ENCODE results near the gene ACAN. TPM values are rescaled to one million over a fixed set of nuclear protein-coding genes. Genes with fewer than 3 reads are reported as not detected.
A peak's percentile ranks its signal among the peaks of the same experiment; 100 is the strongest.
"Not testable (repeated sequence)": the region's sequence is repeated elsewhere in the genome, so short reads cannot be mapped to it uniquely, and the experiment has no call there.

ACAN gene
- total RNA-seq, 4 donors from 2014 or later = 0.85 to 6.9 TPM; not detected in 2

DNA sequence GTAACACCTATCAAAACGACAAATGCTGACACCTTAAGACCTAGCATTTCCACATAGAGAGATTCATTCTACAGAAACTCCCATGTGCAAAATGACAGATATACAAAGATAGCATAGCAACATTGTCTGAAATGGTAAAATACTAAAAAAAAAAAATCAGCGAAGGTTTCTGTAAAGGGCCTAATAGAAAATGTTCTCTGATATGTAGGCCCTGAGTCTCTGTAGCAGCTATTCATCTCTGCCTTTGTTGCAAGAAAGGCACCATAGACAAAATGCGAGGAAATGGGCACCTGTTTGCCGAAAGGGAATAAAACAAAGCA is 110.6 kb downstream of the ACAN start:
- no peaks in the 10 kb centered on the region for H3K27me3 ChIP-seq
- H3K27ac ChIP-seq = peak overlapping the region; percentile 94
- H3K36me3 ChIP-seq = no peaks in the 10 kb centered on the region
- H3K9me3 ChIP-seq = no peaks in the 10 kb centered on the region
- no peak for DNase-seq
- intact Hi-C loops (cut with DNase I; ENCODE audit: low total_unique reads) = no loop called here
- peak overlapping the region in 1 of 2 donors; percentile 71 for H3K4me3 ChIP-seq
- H3K4me1 ChIP-seq = peaks cover 0 to 10% of the 10 kb centered on the region in 2 donors
- TF ChIP-seq, protein P1, sequence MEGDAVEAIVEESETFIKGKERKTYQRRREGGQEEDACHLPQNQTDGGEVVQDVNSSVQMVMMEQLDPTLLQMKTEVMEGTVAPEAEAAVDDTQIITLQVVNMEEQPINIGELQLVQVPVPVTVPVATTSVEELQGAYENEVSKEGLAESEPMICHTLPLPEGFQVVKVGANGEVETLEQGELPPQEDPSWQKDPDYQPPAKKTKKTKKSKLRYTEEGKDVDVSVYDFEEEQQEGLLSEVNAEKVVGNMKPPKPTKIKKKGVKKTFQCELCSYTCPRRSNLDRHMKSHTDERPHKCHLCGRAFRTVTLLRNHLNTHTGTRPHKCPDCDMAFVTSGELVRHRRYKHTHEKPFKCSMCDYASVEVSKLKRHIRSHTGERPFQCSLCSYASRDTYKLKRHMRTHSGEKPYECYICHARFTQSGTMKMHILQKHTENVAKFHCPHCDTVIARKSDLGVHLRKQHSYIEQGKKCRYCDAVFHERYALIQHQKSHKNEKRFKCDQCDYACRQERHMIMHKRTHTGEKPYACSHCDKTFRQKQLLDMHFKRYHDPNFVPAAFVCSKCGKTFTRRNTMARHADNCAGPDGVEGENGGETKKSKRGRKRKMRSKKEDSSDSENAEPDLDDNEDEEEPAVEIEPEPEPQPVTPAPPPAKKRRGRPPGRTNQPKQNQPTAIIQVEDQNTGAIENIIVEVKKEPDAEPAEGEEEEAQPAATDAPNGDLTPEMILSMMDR (IDR thresholded peaks at IDR 0.05) = no peak
- no peak for TF ChIP-seq POLR2A (IDR thresholded peaks at IDR 0.05)

DNA sequence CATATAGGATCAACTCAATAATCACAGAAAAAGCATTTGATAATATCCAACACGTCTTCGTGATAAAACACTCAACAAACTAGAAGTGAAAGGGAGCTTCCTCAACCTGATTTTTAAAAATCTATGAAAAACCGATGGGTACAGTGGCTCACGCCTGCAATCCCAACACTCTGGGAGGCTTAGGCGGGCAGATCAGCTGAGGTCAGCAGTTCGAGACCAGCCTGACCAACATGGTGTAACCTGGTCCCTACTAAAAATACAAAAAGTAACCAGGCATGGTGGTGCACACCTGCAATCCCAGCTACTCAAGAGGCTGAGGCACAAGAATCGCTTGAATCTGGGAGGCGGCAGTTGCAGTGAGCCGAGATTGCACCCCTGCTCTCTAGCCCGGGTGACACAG is 112.1 kb downstream of the ACAN start:
- intact Hi-C loops (cut with DNase I; ENCODE audit: low total_unique reads) = no loop called here
- no peak for TF ChIP-seq POLR2A (IDR thresholded peaks at IDR 0.05)
- TF ChIP-seq, protein P1 (IDR thresholded peaks at IDR 0.05) = no peak
- peaks cover 0 to 3% of the 10 kb centered on the region in 2 donors for H3K4me1 ChIP-seq

DNA sequence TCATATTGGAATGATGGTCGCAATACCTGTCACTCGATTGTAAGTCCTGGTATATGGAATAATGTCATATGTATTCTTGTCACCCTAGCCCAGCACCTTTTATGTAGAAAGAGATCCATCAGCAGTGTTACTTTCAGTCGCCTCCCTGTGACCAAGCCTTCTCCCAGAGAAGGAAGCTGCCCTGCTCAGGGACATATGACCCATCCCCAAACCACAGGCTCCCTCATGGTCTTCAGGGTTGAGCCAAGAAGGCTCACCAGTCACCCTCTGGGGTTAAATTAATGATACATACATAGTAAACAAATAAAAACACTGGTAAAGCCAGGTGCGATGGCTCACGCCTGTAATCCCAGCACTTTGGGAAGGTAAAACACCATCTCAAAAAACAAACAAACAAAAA is 114.5 kb downstream of the ACAN start:
- H3K27ac ChIP-seq = no peak overlapping the region
- no peaks in the 10 kb centered on the region for H3K36me3 ChIP-seq
- no peak overlapping the region for H3K4me3 ChIP-seq
- H3K4me1 ChIP-seq = no peaks in the 10 kb centered on the region
- no peaks in the 10 kb centered on the region for H3K9me3 ChIP-seq
- no peaks in the 10 kb centered on the region for H3K27me3 ChIP-seq
- TF ChIP-seq, protein P1 (IDR thresholded peaks at IDR 0.05) = no peak
- no peak for TF ChIP-seq POLR2A (IDR thresholded peaks at IDR 0.05)
- intact Hi-C loops (cut with DNase I; ENCODE audit: low total_unique reads) = no loop called here
- DNase-seq = no peak

More for the DNA sequence above, 112.1 kb downstream of the ACAN start:
- DNase-seq = no peak
- Histone ChIP-seq H3K9me3 (no peaks in the 10 kb centered on the region), H3K4me3 (no peak overlapping the region), H3K27ac (no peak overlapping the region), H3K27me3 (no peaks in the 10 kb centered on the region), H3K36me3 (no peaks in the 10 kb centered on the region)

DNA sequence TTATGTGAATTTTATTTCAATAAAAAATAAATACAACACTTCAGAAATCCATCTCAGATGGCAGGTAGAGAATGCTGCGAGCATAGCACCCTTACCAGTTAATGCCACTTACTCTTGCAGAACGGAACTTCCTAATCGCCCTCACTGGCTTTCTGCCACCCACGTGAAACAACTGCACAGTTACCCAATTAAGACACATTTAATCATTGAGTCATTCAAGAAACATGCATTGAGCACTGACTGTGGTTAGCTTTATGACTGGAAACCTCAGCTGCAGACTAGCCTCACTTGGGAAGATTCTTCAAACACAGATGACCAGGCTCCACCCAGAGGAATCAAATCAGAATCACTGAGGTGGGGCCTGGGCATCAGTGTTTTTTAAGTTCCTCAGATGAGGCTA is 115.5 kb downstream of the ACAN start:
- Histone ChIP-seq H3K27ac (no peak overlapping the region), H3K36me3 (no peaks in the 10 kb centered on the region), H3K27me3 (no peaks in the 10 kb centered on the region), H3K4me1 (no peaks in the 10 kb centered on the region), H3K4me3 (no peak overlapping the region), H3K9me3 (no peaks in the 10 kb centered on the region)
- intact Hi-C loops (cut with DNase I; ENCODE audit: low total_unique reads) = no loop called here
- TF ChIP-seq POLR2A (IDR thresholded peaks at IDR 0.05) = no peak
- TF ChIP-seq, protein P1 (IDR thresholded peaks at IDR 0.05) = peak in 1 of 4 experiments; percentile 6
- DNase-seq = peak; percentile 61 to 78

GRCh38 chr15:88920186-88920891 is 117.1 kb downstream of the ACAN start:
- no peaks in the 10 kb centered on the region for H3K27me3 ChIP-seq
- H3K4me3 ChIP-seq = no peak overlapping the region
- intact Hi-C loops (cut with DNase I; ENCODE audit: low total_unique reads) = no loop called here
- H3K9me3 ChIP-seq = no peaks in the 10 kb centered on the region
- H3K36me3 ChIP-seq = no peaks in the 10 kb centered on the region
- DNase-seq = no peak
- no peak overlapping the region for H3K27ac ChIP-seq
- TF ChIP-seq, protein P1 (IDR thresholded peaks at IDR 0.05) = no peak
- no peak for TF ChIP-seq POLR2A (IDR thresholded peaks at IDR 0.05)
- no peaks in the 10 kb centered on the region for H3K4me1 ChIP-seq

DNA sequence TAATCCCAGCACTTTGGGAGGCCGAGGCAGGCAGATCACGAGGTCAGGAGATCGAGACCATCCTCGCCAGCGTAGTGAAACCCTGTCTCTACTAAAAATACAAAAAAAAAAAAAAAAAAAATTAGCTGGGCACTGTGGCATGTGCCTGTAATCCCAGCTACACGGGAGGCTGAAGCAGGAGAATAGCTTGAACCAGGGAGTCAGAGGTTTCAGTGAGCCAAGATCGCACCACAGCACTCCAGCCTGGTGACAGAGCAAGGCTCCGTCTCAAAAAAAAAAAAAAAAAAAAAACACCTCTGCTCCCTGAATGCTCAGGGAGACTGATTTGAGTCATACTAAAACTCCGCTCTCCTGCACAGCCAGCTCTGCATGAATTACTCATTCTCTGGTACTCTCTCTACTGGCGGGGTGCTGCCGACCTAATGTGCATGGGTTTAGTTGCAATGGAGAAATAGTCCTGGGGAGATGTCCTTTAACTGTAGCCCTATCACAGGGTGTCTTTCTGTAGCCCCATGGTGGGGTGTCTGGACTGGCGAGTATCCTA is 117.7 kb downstream of the ACAN start:
- H3K27me3 ChIP-seq; H3K4me1 ChIP-seq; H3K36me3 ChIP-seq; H3K9me3 ChIP-seq; intact Hi-C loops (cut with DNase I; ENCODE audit: low total_unique reads); H3K4me3 ChIP-seq; H3K27ac ChIP-seq; DNase-seq: not testable (repeated sequence)

Data from uterus (tissue), 4 donors.